ENCODE data around the gene ARHGAP9.

DNA sequence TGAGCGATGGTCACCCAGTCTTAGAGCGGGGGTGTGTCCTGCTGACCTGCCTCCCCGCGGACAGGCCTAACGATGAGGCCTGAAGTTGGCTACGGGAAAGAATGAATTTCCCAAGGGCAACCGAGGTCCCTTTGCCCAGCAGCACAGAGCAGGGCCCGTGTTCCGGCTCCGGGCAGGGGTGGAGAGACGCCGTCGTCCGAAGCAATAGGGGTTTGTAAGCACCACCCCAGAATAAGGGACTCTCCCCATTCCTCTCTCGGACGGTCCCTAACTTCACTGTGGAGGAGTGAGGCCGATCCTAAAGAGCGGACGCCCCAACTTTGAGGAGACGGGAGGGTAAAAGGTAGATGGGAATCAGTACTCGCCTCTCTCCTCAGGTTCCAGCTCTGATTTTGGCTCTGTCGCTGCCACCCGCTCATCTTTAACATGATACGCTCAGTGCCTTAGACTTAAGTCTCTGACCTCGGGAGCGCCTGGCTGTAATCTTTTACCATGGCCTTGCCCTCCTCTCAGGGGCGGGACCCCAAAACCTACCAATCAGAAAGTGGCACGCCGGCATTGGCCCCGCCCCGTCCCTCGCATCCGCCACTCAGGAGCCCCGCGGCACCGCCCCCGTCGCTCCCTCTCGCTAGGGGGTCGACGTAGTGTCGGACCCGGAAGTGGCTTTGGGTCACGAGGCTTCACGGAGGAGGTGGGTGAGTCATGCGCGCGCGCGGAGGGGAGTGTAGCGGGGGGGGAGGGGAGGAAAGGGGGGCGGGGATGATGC lies 40.6 kb upstream of the ARHGAP9 start, which contains the start of gene DDIT3:
- TF ChIP-seq TEAD4 (IDR thresholded peaks at IDR 0.05; ENCODE audit: low read depth, low read length): no peak
- TF ChIP-seq RFX5 (IDR thresholded peaks at IDR 0.05; ENCODE audit: borderline replicate concordance, low read depth, low read length): no peak
- peak in 1 of 2 experiments; percentile 99; a peak in 2 of 3 replicates for TF ChIP-seq POLR2A (IDR thresholded peaks at IDR 0.05; ENCODE audit: control extremely low read depth in 1 of 2, low read depth in 2 of 2, low read length in 2 of 2)
- TF ChIP-seq EGR1 (IDR thresholded peaks at IDR 0.05; ENCODE audit: borderline replicate concordance, low read depth, low read length): peak; percentile 73
- TF ChIP-seq, protein P1, sequence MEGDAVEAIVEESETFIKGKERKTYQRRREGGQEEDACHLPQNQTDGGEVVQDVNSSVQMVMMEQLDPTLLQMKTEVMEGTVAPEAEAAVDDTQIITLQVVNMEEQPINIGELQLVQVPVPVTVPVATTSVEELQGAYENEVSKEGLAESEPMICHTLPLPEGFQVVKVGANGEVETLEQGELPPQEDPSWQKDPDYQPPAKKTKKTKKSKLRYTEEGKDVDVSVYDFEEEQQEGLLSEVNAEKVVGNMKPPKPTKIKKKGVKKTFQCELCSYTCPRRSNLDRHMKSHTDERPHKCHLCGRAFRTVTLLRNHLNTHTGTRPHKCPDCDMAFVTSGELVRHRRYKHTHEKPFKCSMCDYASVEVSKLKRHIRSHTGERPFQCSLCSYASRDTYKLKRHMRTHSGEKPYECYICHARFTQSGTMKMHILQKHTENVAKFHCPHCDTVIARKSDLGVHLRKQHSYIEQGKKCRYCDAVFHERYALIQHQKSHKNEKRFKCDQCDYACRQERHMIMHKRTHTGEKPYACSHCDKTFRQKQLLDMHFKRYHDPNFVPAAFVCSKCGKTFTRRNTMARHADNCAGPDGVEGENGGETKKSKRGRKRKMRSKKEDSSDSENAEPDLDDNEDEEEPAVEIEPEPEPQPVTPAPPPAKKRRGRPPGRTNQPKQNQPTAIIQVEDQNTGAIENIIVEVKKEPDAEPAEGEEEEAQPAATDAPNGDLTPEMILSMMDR (IDR thresholded peaks at IDR 0.05; ENCODE audit: control extremely low read depth in 1 of 3, insufficient read depth in 1 of 3, low read depth in 1 of 3, low read length in 3 of 3): no peak; a peak in 1 of 4 replicates
- TF ChIP-seq TAF1 (IDR thresholded peaks at IDR 0.05; ENCODE audit: low read depth, low read length): peak; percentile 98
- TF ChIP-seq SAP30 (IDR thresholded peaks at IDR 0.05; ENCODE audit: insufficient read depth, insufficient replicate concordance, low read length): peak; percentile 91
- peak; percentile 96 for TF ChIP-seq POLR2AphosphoS5 (IDR thresholded peaks at IDR 0.05; ENCODE audit: low read depth, low read length)
- no peak for TF ChIP-seq NRF1 (IDR thresholded peaks at IDR 0.05; ENCODE audit: low read depth, low read length)
- peak; percentile 28 for TF ChIP-seq ASH2L (IDR thresholded peaks at IDR 0.05; ENCODE audit: low read length)
- peak in 1 of 2 experiments; percentile 16; a peak in 1 of 3 replicates for TF ChIP-seq EP300 (IDR thresholded peaks at IDR 0.05; ENCODE audit: borderline replicate concordance in 1 of 2, low read depth in 2 of 2, low read length in 2 of 2)

Data from H1 (cell line).